ENCODE results near the gene ANO1.

Gene ANO1

GRCh38 chr11:70233511-70233934 lies 155.4 kb downstream of the ANO1 start:
- in situ Hi-C loops (cut with HindIII; ENCODE audit: low sequenced_read_pairs), result no loop called here
- no peak overlapping the region for H3K4me3 ChIP-seq (ENCODE audit: low read depth, low read length)
- no peak for TF ChIP-seq CTCF (IDR thresholded peaks at IDR 0.05; ENCODE audit: low read depth, low read length)
- peak; percentile 86 for DNase-seq (ENCODE audit: low read depth, low spot score)

- in situ Hi-C loops (cut with HindIII; ENCODE audit: low sequenced_read_pairs), result no loop called here
- no peak for TF ChIP-seq CTCF (IDR thresholded peaks at IDR 0.05; ENCODE audit: low read depth, low read length)
Measured at GRCh38 chr11:70233962-70234361, 155.8 kb downstream of the ANO1 start.

More at GRCh38 chr11:70233962-70234361, 155.8 kb downstream of the ANO1 start:
- no peak for DNase-seq (ENCODE audit: low read depth, low spot score)
- no peak overlapping the region for H3K4me3 ChIP-seq (ENCODE audit: low read depth, low read length)
